A549 treated with AZD9567 at 1 μM for 4 hours (cell line): ENCODE measurements around the gene EIF5B. TPM values are rescaled to one million over a fixed set of nuclear protein-coding genes. Genes with fewer than 3 reads are reported as not detected.

Source experiments
- total RNA-seq: library from RNA; stranded (reverse); fragments of 200-300 nt; extraction: Qiagen RNA extraction; gene quantifications from 5 replicates; pipeline ENCODE4 v1.2.3, GENCODE V29; 2022; ENCODE audit not compliant: insufficient read depth

EIF5B gene
- total RNA-seq, result 54.9 to 80.0 TPM (median 55.3 TPM) in 5 replicates

GRCh38 chr2:99337113-99338028, at the start of gene EIF5B:
EIF5B (plus strand) TSS chr2:99337389; CDS start chr2:99337555, 166 bp downstream.

GRCh38 chr2:99301097-99301496, 36.1 kb upstream of the EIF5B start, which contains the start of gene LYG1:
LYG1 (minus strand) TSS chr2:99301197; CDS start chr2:99295670, 5,527 bp downstream.

GRCh38 chr2:99335911-99336803, 1.0 kb upstream of the EIF5B start, which contains the start of gene TXNDC9:
TXNDC9 (minus strand) TSS chr2:99336333; CDS start chr2:99333210, 3,123 bp downstream.

Other genes starting within 250 kb of the EIF5B start
- gene C2orf15, start 195.7 kb upstream of the EIF5B start, total RNA-seq, result 0.42 to 0.70 TPM (median 0.54 TPM) in 4 of 5 replicates, not detected in the other
- gene TSGA10, start 182.4 kb upstream of the EIF5B start, total RNA-seq, result 2.3 to 6.0 TPM (median 4.5 TPM) in 5 replicates
- 3.5 to 4.2 TPM (median 4.0 TPM) in 5 replicates for gene LIPT1, start 182.4 kb upstream of the EIF5B start, total RNA-seq
- 23.9 to 27.5 TPM (median 25.1 TPM) in 5 replicates for gene MITD1, start 156.3 kb upstream of the EIF5B start, total RNA-seq
- 31.1 to 67.7 TPM (median 34.1 TPM) in 5 replicates for gene MRPL30, start 156.2 kb upstream of the EIF5B start, total RNA-seq
- gene LYG2, start 81.7 kb upstream of the EIF5B start, total RNA-seq, result not detected in 5 replicates
- gene LYG1, start 36.2 kb upstream of the EIF5B start, total RNA-seq, result 1.7 to 2.4 TPM (median 1.9 TPM) in 4 of 5 replicates, not detected in the other
- gene TXNDC9, start 1.1 kb upstream of the EIF5B start, total RNA-seq, result 38.3 to 55.0 TPM (median 43.4 TPM) in 5 replicates
- 9.1 to 25.6 TPM (median 12.6 TPM) in 5 replicates for gene REV1, start 152.6 kb downstream of the EIF5B start, total RNA-seq